Measurements from ENCODE around the gene PPP3CA.

GRCh38 chr4:101005659-101006058 lies 341.7 kb downstream of the PPP3CA start:
- TF ChIP-seq CTCF (IDR thresholded peaks at IDR 0.05) (no peak), POLR2A (IDR thresholded peaks at IDR 0.05) (no peak)

Measured in right lobe of liver (tissue), 4 donors.